GM19372 (cell line): Measurements from ENCODE around the gene RETREG2.

Source experiments
- ATAC-seq: cut with Tn5 transposase; IDR thresholded peaks from one replicate; pipeline ENCODE4 v1.9.1; 2021; ENCODE audit warnings: mild to moderate bottlenecking, low read depth, moderate library complexity; ENCODE audit not compliant: unreplicated experiment

Gene RETREG2

DNA sequence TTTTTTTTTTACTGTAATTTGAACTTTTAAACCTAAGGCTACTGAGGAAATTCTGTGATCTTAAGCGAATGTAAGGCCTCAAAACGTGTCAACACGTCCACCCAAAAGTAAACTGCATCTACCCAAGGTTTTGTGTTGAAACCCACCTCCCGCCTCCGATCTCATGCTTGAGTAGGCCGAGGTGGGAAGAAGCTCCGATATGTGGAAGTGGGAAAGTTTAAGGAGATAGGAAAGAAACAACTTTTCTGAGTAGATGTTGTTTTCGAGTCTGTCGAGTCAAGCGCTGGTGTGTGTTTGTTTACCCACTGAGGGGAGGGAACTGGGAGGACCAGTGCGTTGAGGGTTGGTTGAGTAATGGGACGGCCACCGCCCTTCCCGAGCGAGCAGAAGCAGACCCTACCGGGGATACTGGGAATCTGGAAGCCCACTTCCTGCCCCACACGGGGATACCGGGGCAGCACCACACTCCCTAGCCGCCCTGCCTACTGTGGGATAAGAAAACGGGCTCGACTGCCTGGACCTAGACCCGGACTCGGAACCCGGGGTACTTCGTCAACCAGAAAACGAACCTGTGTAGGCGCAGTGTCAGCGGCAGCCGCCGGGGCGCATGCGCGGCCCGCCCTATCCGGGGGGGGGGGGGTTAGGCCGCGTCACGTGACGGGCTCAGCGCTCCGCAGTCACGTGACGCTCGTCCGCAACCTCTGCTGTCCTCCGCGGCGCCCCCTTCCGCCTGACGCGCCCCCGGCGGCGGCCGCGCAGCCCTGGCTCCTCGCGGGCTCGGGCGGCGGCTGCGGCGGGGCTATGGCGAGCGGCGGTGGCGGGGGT, at the start of gene RETREG2:
TSS of gene RETREG2 (plus strand) at position 724 of the 825 bp plus-strand sequence. CDS start at position 802, 78 bp downstream.
- ATAC-seq, result peak; percentile 39

GRCh38 chr2:219128396-219128795, 49.7 kb upstream of the RETREG2 start:
- ATAC-seq, result no peak

GRCh38 chr2:219129589-219129988, 48.5 kb upstream of the RETREG2 start:
- ATAC-seq, result no peak

DNA sequence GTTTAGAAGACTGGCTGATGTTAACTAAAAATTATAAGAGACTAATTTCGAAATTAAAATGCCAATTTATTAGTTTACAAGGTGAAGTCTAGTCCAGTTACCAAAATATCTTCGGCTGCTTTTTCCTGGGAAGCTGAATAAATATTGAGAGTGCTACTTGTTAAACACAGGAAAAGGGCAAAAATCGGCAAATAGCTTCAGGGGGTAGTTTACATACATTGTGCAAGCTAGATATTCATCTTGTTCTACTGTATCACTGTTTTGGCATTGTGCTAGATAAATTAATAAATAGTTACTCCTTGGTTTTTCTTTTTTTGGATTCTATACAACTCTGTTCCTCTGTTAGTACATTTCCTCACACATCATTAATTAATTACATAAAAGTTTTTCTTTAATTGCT, 46.7 kb upstream of the RETREG2 start:
- ATAC-seq, result no peak

- ATAC-seq, result no peak
Observed at GRCh38 chr2:219131744-219132143, 46.3 kb upstream of the RETREG2 start.

GRCh38 chr2:219133976-219134375, 44.1 kb upstream of the RETREG2 start:
- no peak for ATAC-seq

DNA sequence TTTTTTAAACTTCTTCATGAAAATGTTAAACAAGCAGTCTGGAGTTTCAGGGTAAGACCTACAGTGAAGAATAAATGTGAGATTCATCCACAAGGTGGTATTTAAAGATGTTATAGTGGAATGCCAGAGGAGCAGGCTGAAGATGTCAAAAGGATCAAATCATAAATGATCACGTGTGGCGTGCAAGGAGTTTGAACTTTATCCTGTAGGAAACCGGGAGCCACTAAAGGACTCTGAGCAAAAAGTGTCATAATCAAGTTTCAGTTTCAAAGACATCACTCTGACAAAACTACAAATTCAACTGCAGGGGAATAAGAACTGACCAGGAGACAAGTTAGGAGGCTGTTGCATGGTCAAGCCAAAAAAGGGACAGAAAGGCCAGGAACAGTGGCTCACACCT, 37.4 kb upstream of the RETREG2 start:
- no peak for ATAC-seq

DNA sequence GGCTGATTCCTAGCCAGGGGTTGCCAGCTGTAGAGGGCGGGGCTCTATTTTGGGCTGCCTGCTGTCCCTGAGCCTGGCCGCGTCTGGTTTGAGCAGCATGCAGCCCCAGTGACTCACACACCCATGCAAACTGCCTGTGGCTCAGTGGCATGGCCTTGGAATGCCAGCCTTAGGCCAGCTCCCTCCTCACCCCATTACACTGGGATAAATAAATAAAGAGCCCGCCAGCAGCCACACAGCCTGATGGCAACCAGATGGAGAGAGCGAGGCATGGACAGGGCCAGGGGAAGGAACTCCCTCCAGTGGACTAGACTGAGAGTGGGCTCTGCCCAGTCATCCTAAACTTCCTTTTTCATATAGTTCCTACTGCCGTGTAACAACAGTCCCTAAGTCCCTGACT, 35.7 kb upstream of the RETREG2 start:
- ATAC-seq, result no peak

DNA sequence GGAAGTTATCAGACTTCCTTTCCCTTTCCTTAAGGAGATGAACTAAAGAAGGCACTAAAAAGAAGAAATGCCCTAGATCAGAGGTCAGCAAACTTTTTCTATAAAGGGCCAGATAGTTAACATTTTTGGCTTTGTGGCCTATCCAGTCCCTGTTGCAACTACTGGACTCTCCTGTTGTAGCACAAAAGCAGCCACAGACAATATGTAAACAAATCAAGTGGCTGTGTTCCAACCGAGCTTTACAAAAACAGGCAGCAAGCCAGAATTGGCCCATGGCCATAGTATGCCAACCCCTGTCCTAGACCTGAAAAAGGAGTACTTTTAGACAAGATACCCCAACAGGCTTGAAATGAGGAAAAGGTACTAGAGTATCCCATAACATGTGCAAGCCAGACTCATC, 28.4 kb upstream of the RETREG2 start:
- no peak for ATAC-seq

- no peak for ATAC-seq
Observed at GRCh38 chr2:219155054-219155644, 22.9 kb upstream of the RETREG2 start.

- no peak for ATAC-seq
Observed at GRCh38 chr2:219157396-219157795, 20.7 kb upstream of the RETREG2 start.

DNA sequence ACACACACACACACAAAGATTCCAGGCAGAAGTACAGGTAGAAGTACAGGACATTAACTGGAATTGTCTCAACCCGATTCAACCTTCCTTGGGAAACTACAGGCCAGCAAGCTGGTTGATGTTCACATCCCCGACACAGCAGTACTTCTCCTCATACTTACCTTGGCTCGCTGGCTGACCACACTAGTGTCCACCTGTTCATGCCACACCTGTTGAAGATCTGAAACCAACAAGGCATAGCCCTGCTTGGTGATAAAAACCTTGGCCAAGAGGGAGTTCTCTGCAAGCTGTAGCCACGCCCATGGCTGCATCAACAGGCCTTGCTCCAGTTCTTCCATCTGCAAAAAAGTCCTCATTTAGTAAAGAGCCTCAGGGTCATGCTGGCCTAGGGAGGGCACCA, 20.1 kb upstream of the RETREG2 start:
- ATAC-seq, result no peak

GRCh38 chr2:219158586-219158985, 19.5 kb upstream of the RETREG2 start:
- ATAC-seq, result no peak

DNA sequence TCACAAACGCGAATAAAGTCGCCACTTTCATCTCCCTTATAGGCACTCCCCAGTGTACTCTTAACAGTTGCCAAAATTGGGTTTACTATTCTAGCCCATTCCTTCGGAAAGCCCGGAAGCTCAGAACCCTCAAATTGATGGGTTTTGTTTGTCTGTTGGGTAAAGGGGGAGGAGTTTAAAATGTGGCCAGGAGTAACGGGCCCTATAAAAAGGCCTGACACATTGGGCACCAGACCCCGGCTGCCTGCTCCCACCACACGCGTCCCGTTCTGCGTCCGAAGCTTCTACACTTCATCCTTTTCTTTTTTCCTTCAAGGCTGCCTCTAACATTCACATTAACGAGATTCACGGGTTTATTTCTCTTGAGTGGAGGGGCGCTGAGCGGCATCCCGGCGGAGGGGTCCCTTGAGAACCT, 18.3 kb upstream of the RETREG2 start:
- ATAC-seq, result no peak

- ATAC-seq, result peak; percentile 84
Observed at GRCh38 chr2:219160186-219161017, 17.7 kb upstream of the RETREG2 start, which contains the start of gene NHEJ1. NHEJ1 (minus strand) TSS chr2:219160815; CDS start chr2:219158362, 2,453 bp downstream.

DNA sequence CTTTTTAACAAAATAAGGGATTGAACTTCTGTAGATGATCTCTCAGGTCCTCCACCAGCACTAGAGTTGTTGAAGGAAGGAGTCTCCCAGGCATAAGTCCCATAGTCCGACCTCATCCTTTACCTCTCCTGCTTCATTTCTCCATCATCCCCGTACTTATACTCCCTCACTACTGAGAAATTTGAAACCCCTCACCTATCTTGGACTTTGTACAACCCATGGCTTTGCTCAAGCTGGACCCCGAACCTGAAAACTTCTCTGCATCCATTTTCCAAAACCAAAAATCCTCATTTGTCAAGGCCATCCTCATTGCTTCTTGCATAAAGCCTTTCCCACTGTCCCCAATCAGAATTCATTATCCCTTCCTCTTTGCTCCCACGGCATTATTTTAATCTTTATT, 17.0 kb upstream of the RETREG2 start:
- no peak for ATAC-seq

GRCh38 chr2:219163156-219163555, 14.9 kb upstream of the RETREG2 start:
- no peak for ATAC-seq

DNA sequence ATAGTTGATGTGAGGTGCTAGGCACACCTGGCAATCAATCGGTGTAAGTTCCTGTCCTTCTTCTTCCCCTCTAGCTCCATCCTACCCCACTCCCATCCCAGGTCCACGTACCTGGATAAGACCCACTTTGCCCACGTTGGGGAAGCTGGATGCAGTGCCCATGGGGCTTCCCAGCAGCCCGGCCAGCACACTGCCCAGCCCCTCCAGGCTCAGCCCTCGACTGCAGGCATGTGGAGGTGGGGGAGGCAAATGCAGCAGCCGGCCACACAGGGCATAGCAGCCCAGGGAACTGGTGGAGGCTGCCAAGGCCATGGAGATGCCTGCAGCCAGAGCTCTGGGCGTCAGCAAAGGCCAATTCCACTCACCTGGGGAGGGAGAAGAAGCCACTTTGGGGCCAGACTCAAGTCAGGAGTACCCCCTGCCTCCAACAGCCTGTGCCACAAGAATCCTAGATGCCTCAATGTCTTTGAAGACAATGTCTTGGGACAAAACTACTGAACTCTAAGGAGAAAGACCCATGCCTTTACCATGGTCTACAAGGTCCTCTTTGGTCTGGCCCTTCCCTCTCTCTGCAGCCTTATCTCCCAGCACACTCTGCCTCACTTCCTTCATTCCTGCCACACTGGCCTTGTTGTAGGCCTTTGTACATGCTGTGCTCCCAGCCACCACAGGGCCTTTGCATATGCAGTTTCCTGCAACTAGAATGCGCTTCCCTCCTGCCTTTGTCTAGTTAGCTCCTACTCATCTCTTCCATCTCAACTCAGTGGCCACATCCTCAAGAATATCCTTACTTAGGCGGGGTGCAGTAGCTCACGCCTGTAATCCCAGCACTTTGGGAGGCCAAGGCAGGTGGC, 12.8 kb upstream of the RETREG2 start:
- ATAC-seq, result no peak

GRCh38 chr2:219167997-219168396, 10.1 kb upstream of the RETREG2 start:
- no peak for ATAC-seq

GRCh38 chr2:219168526-219168925, 9.5 kb upstream of the RETREG2 start:
- ATAC-seq, result no peak
